SK-N-SH (cell line): ENCODE measurements around the gene ARL5A. TPM values are rescaled to one million over a fixed set of nuclear protein-coding genes. Genes with fewer than 3 reads are reported as not detected.

Experiments
- CTCF ChIA-PET: fragments of 300-600, 350-600 bp; formaldehyde crosslinking; extraction: SDS; loops from one replicate; lab custom pipeline; 2021; lab: Yijun Ruan, JAX
- POLR2A ChIA-PET: fragments of 350-600 bp; sonication (Branson Sonifier 250); formaldehyde crosslinking; extraction: SDS; loops from one replicate; lab custom pipeline; 2020; ENCODE audit warnings: antibody characterized with exemption, inconsistent platforms; lab: Yijun Ruan, JAX
- DNase-seq: peaks from one replicate; pipeline ENCODE4 v3.0.0; 2012
- H2AFZ ChIP-seq: fragments of 200-600 bp; sonication (generic); 2 replicates; pipeline ENCODE4 v1.8.1; 2016; ENCODE audit warnings: antibody characterized with exemption, mild to moderate bottlenecking, low read depth
- H3F3A ChIP-seq: fragments of 200-600 bp; sonication (generic); replicated peaks from 2 replicates; pipeline ENCODE3; 2016; ENCODE audit warnings: antibody characterized with exemption, mild to moderate bottlenecking; ENCODE audit not compliant: insufficient read depth
- H3K27ac ChIP-seq, 2 experiments: fragments of 200-500 bp in 1 of 2; fragments of 200-600 bp in 1 of 2; sonication (Bioruptor generic) in 1 of 2; sonication (generic), shearing (Covaris generic) in 1 of 2; 2 replicates each; pipeline versions ENCODE4 v1.5.1 to v1.6.1; 2014 to 2016; ENCODE audit warnings: low read depth in 2 of 2, inconsistent platforms in 1 of 2, low read length in 1 of 2, mild to moderate bottlenecking in 1 of 2, mixed read lengths in 1 of 2
- H3K27me3 ChIP-seq: fragments of 200-600 bp; sonication (generic), shearing (Covaris generic); 2 replicates; pipeline ENCODE4 v1.6.1; 2016; ENCODE audit warnings: mixed run types; ENCODE audit not compliant: insufficient read depth
- H3K36me3 ChIP-seq, 2 experiments: fragments of 200-500 bp in 1 of 2; fragments of 200-600 bp in 1 of 2; sonication (Bioruptor generic) in 1 of 2; sonication (generic) in 1 of 2; replicated peaks in 1 of 2; 2 replicates each; pipeline versions ENCODE3 to v1.5.1; 2014 to 2016; ENCODE audit warnings: low read length in 1 of 2, mild to moderate bottlenecking in 1 of 2; ENCODE audit not compliant: insufficient read depth in 2 of 2, control insufficient read depth in 1 of 2
- H3K4me1 ChIP-seq, 2 experiments: fragments of 200-500 bp in 1 of 2; fragments of 200-600 bp in 1 of 2; sonication (Bioruptor generic) in 1 of 2; sonication (generic), shearing (Covaris generic) in 1 of 2; 2 replicates each; pipeline versions ENCODE4 v1.5.1 to v1.6.1; 2014 to 2016; ENCODE audit warnings: low read depth in 1 of 2, low read length in 1 of 2, mixed run types in 1 of 2; ENCODE audit not compliant: insufficient read depth in 2 of 2, control insufficient read depth in 1 of 2
- H3K4me2 ChIP-seq: fragments of 200-600 bp; sonication (generic), shearing (Covaris generic); 2 replicates; pipeline ENCODE4 v1.6.1; 2017; ENCODE audit warnings: mixed run types
- H3K4me3 ChIP-seq, 2 experiments: fragments of 200-500 bp in 1 of 2; fragments of 200-600 bp in 1 of 2; sonication (Bioruptor generic) in 1 of 2; sonication (generic), shearing (Covaris generic) in 1 of 2; 2 replicates each; pipeline versions ENCODE4 v1.5.1 to v1.8.1; 2014 to 2016; ENCODE audit warnings: low read depth in 2 of 2, inconsistent platforms in 1 of 2, low read length in 1 of 2, mild to moderate bottlenecking in 1 of 2, mixed read lengths in 1 of 2, moderate library complexity in 1 of 2
- H3K79me2 ChIP-seq: fragments of 200-600 bp; sonication (generic); 2 replicates; pipeline ENCODE4 v1.8.1; 2017; ENCODE audit warnings: mild to moderate bottlenecking; ENCODE audit not compliant: insufficient read depth
- H3K9ac ChIP-seq: fragments of 200-600 bp; sonication (generic); 2 replicates; pipeline ENCODE4 v1.6.1; 2017; ENCODE audit warnings: mixed run types
- H3K9me2 ChIP-seq: fragments of 200-600 bp; sonication (generic); 2 replicates; pipeline ENCODE4 v1.6.1; 2017; ENCODE audit warnings: mixed run types
- H3K9me3 ChIP-seq: fragments of 200-600 bp; sonication (generic); 2 replicates; pipeline ENCODE4 v1.6.1; 2017; ENCODE audit warnings: mixed run types, mild to moderate bottlenecking, moderate library complexity
- H4K20me1 ChIP-seq: fragments of 200-600 bp; sonication (generic); 2 replicates; pipeline ENCODE4 v1.6.1; 2017; ENCODE audit warnings: mild to moderate bottlenecking, mixed run types; ENCODE audit not compliant: insufficient read depth
- CHD2 ChIP-seq: fragments of 150-350 bp; IDR thresholded peaks from 2 replicates; pipeline ENCODE4 v1.6.1; 2018; ENCODE audit warnings: low read length; ENCODE audit not compliant: partially characterized antibody
- CTCF ChIP-seq: fragments of 200-600 bp; sonication (generic); IDR thresholded peaks from 2 replicates; pipeline ENCODE4 v1.6.1; 2017; ENCODE audit warnings: antibody characterized with exemption, mild to moderate bottlenecking, moderate library complexity
- EP300 ChIP-seq, 2 experiments: IDR thresholded peaks; 2 replicates each; pipeline versions ENCODE4 v1.4.0 to v1.6.1; 2012; ENCODE audit warnings: borderline replicate concordance in 1 of 2, low read depth in 1 of 2, low read length in 1 of 2
- EZH2phosphoT487 ChIP-seq: fragments of 200-600 bp; sonication (generic); IDR thresholded peaks from 2 replicates; pipeline ENCODE4 v1.6.1; 2017; ENCODE audit warnings: low read depth, mixed run types, mild to moderate bottlenecking, antibody characterized with exemption, moderate library complexity, borderline replicate concordance
- FOSL2 ChIP-seq: IDR thresholded peaks from 2 replicates; pipeline ENCODE4 v1.4.0; 2012; ENCODE audit warnings: low read depth, mild to moderate bottlenecking, moderate library complexity, borderline replicate concordance
- FOXJ3 ChIP-seq: sonication (generic); formaldehyde crosslinking; IDR thresholded peaks from 2 replicates; pipeline ENCODE4 v1.5.1; 2020; ENCODE audit warnings: mild to moderate bottlenecking, missing genetic modification reagents
- GABPA ChIP-seq: IDR thresholded peaks from 2 replicates; pipeline ENCODE4 v1.4.0; 2012; ENCODE audit warnings: low read depth, mild to moderate bottlenecking
- GATA2 ChIP-seq: sonication (generic); formaldehyde crosslinking; IDR thresholded peaks from 2 replicates; pipeline ENCODE4 v1.5.0; 2020; ENCODE audit warnings: mild to moderate bottlenecking, missing genetic modification reagents
- IRF3 ChIP-seq: fragments of 150-350 bp; IDR thresholded peaks from 2 replicates; pipeline ENCODE4 v1.6.1; 2016; ENCODE audit warnings: mild to moderate bottlenecking, low read depth, low read length
- MAX ChIP-seq: IDR thresholded peaks from 2 replicates; pipeline ENCODE4 v1.4.0; 2012; ENCODE audit warnings: low read depth
- MXI1 ChIP-seq: IDR thresholded peaks from 2 replicates; pipeline ENCODE4 v1.6.1; 2012; ENCODE audit warnings: mild to moderate bottlenecking, low read depth, low read length, improper control_type of control experiment
- NFIC ChIP-seq: IDR thresholded peaks from 2 replicates; pipeline ENCODE4 v1.4.0; 2012; ENCODE audit warnings: borderline replicate concordance
- PBX3 ChIP-seq: IDR thresholded peaks from 2 replicates; pipeline ENCODE4; 2012
- POLR2AphosphoS5 ChIP-seq: IDR thresholded peaks from 2 replicates; pipeline ENCODE4 v1.6.1; 2012; ENCODE audit warnings: low read depth, low read length
- RAD21 ChIP-seq: IDR thresholded peaks from 2 replicates; pipeline ENCODE4 v1.6.1; 2012; ENCODE audit warnings: mild to moderate bottlenecking, low read length
- REST ChIP-seq: IDR thresholded peaks from 2 replicates; pipeline ENCODE4 v1.6.1; 2012; ENCODE audit warnings: mild to moderate bottlenecking, low read depth, low read length, moderate library complexity
- RXRA ChIP-seq: IDR thresholded peaks from 2 replicates; pipeline ENCODE4 v1.4.0; 2012; ENCODE audit warnings: low read depth, mild to moderate bottlenecking, borderline replicate concordance
- SMC3 ChIP-seq: IDR thresholded peaks from 2 replicates; pipeline ENCODE4 v1.6.1; 2012; ENCODE audit warnings: low read depth, low read length, improper control_type of control experiment
- TAF1 ChIP-seq: IDR thresholded peaks from 2 replicates; pipeline ENCODE4 v1.6.1; 2012; ENCODE audit warnings: low read depth, mild to moderate bottlenecking, low read length, moderate library complexity, borderline replicate concordance
- YY1 ChIP-seq: IDR thresholded peaks from 2 replicates; pipeline ENCODE4 v1.4.0; 2012; ENCODE audit warnings: low read depth, mild to moderate bottlenecking
- ZBTB33 ChIP-seq: IDR thresholded peaks from 2 replicates; pipeline ENCODE4 v1.4.0; 2012; ENCODE audit warnings: low read depth, borderline replicate concordance
- WGBS: methylation state at CpG from one replicate; pipeline ENCODE4 v1.1.6; 2017; ENCODE audit warnings: low lambda C conversion rate; 5-methylcytosine and 5-hydroxymethylcytosine counted together
- polyA plus RNA-seq, 3 experiments: library from polyadenylated mRNA; depleted of rRNA; stranded (reverse); fragments of >200 nt; gene quantifications; 2 replicates each; pipeline ENCODE4 v1.2.3, GENCODE V29; 2012

Gene ARL5A
- polyA plus RNA-seq, 1 of the 3 experiments (the other 2 are of a cell fraction) = 8.2 TPM

- TF ChIP-seq POLR2AphosphoS5 = no peak
- no peak for TF ChIP-seq EP300 (IDR thresholded peaks at IDR 0.05; ENCODE audit: borderline replicate concordance in 1 of 2, low read depth in 1 of 2, low read length in 1 of 2)
- TF ChIP-seq CHD2 = no peak
- no peak for TF ChIP-seq MXI1
- no peak for TF ChIP-seq IRF3
These were observed 17.7 kb upstream of the ARL5A start (continued) for GRCh38 chr2:151845884-151846283.

GRCh38 chr2:151845481-151845880 is 17.3 kb upstream of the ARL5A start:
- CTCF ChIA-PET = no interaction called here
- no peak for TF ChIP-seq GABPA
- TF ChIP-seq RAD21 = no peak
- TF ChIP-seq SMC3 = no peak
- no peak for TF ChIP-seq REST
- no peak for TF ChIP-seq CTCF
- TF ChIP-seq RXRA = no peak
- no peak for TF ChIP-seq FOXJ3 (CRISPR knock-in tag)
- no peak for TF ChIP-seq TAF1
- no peak for TF ChIP-seq PBX3
- no peak for TF ChIP-seq EZH2phosphoT487
- no peak for TF ChIP-seq GATA2 (CRISPR knock-in tag)
- no peak for TF ChIP-seq MAX
- no peak for TF ChIP-seq YY1
- no peak for TF ChIP-seq ZBTB33
- no peak for TF ChIP-seq FOSL2
- TF ChIP-seq MXI1 = no peak
- no peak for TF ChIP-seq NFIC

More at GRCh38 chr2:151845481-151845880, 17.3 kb upstream of the ARL5A start:
- no peaks in the 10 kb centered on the region for H3K9me3 ChIP-seq
- peaks cover 0 to 4% of the 10 kb centered on the region in 2 experiments; a peak in 1 of 4 replicates for H3K4me1 ChIP-seq
- no peak overlapping the region for H3K4me2 ChIP-seq
- POLR2A ChIA-PET = interaction anchor here (0.9 kb wide), 1 partner anchor 17 kb away, joined by 3 read pairs; no protein-coding TSS in a partner anchor
- no peaks in the 10 kb centered on the region for H3K27me3 ChIP-seq
- 72% methylated on average over 4 of the region's 4 CpGs for WGBS
- H3K9ac ChIP-seq = no peak overlapping the region
- no peaks in the 10 kb centered on the region for H4K20me1 ChIP-seq
- no peaks in the 10 kb centered on the region for H3K9me2 ChIP-seq
- H3K27ac ChIP-seq = no peak overlapping the region
- H3K36me3 ChIP-seq = no peaks in the 10 kb centered on the region
- no peak for DNase-seq
- no peaks in the 10 kb centered on the region for H3F3A ChIP-seq
- H2AFZ ChIP-seq = no peak overlapping the region
- H3K79me2 ChIP-seq = no peaks in the 10 kb centered on the region
- no peak overlapping the region for H3K4me3 ChIP-seq
